Activated T-helper 1 cell treated with anti-CD3 and anti-CD28 coated beads, Interleukin-2, amount 50 U/mL, for 16 hours (primary cell): Measurements from ENCODE around the gene LRRK1.

Source experiments
- DNase-seq, 2 donors: peaks; one replicate each; pipeline ENCODE4 v3.0.0-alpha.2; 2020; ENCODE audit warnings: low read depth in 1 of 2, low spot score in 1 of 2

LRRK1 gene

GRCh38 chr15:100891307-100892012 lies 27.7 kb upstream of the LRRK1 start:
- DNase-seq = no peak

GRCh38 chr15:100892013-100892355 lies 27.2 kb upstream of the LRRK1 start:
- DNase-seq = no peak

- no peak for DNase-seq
Measured at GRCh38 chr15:100893261-100893963, 25.7 kb upstream of the LRRK1 start.

GRCh38 chr15:100893964-100894295 lies 25.2 kb upstream of the LRRK1 start:
- no peak for DNase-seq

- DNase-seq = no peak
Measured at GRCh38 chr15:100895721-100896120, 23.4 kb upstream of the LRRK1 start.

- no peak for DNase-seq
Measured at GRCh38 chr15:100897221-100898151, 21.7 kb upstream of the LRRK1 start.

GRCh38 chr15:100898152-100898490 lies 21.0 kb upstream of the LRRK1 start:
- no peak for DNase-seq

- no peak for DNase-seq
Measured at GRCh38 chr15:100898661-100899462, 20.3 kb upstream of the LRRK1 start.

GRCh38 chr15:100899601-100900000 lies 19.6 kb upstream of the LRRK1 start:
- no peak for DNase-seq

- DNase-seq = no peak
Measured at GRCh38 chr15:100900136-100900794, 18.9 kb upstream of the LRRK1 start.

- no peak for DNase-seq
Measured at GRCh38 chr15:100900795-100901169, 18.4 kb upstream of the LRRK1 start.

GRCh38 chr15:100901296-100901695 lies 17.9 kb upstream of the LRRK1 start:
- DNase-seq = no peak

- DNase-seq = no peak
Measured at GRCh38 chr15:100901702-100902435, 17.3 kb upstream of the LRRK1 start.

GRCh38 chr15:100902436-100903167 lies 16.6 kb upstream of the LRRK1 start:
- DNase-seq = no peak

GRCh38 chr15:100903168-100903554 lies 16.0 kb upstream of the LRRK1 start:
- DNase-seq = no peak

- DNase-seq = no peak
Measured at GRCh38 chr15:100905850-100906249, 13.3 kb upstream of the LRRK1 start.

- DNase-seq = no peak
Measured at GRCh38 chr15:100908466-100908865, 10.7 kb upstream of the LRRK1 start.

GRCh38 chr15:100909565-100909964 lies 9.6 kb upstream of the LRRK1 start:
- DNase-seq = no peak
